SK-N-MC (cell line): ENCODE data around the gene CDK16.

Experiments used
- DNase-seq: peaks from one replicate; pipeline ENCODE4 v3.0.0-alpha.2; 2011; ENCODE audit warnings: low read depth, low spot score
- H3K27ac ChIP-seq: fragments of 200-600 bp; sonication (generic); 2 replicates; pipeline ENCODE4 v1.5.1; 2016; ENCODE audit warnings: mixed run types
- H3K36me3 ChIP-seq: fragments of 200-600 bp; sonication (generic); 2 replicates; pipeline ENCODE4 v1.6.1; 2017; ENCODE audit warnings: antibody characterized with exemption, low read length, mixed read lengths; ENCODE audit not compliant: insufficient read depth
- H3K4me3 ChIP-seq: fragments of 200-600 bp; sonication (generic); 2 replicates; pipeline ENCODE4 v1.5.1; 2016
- H3K9ac ChIP-seq: fragments of 200-600 bp; sonication (generic); 2 replicates; pipeline ENCODE4 v1.8.0; 2017; ENCODE audit warnings: mixed run types, mixed read lengths; ENCODE audit not compliant: insufficient read length
- H3K9me3 ChIP-seq: fragments of 200-600 bp; sonication (generic); 2 replicates; pipeline ENCODE4 v1.6.1; 2017; ENCODE audit warnings: low read depth, mild to moderate bottlenecking, antibody characterized with exemption, low read length, moderate library complexity, mixed read lengths
- EZH2 ChIP-seq: fragments of 200-600 bp; sonication (generic); IDR thresholded peaks from one replicate; pipeline ENCODE4 v1.6.1; 2017; ENCODE audit warnings: antibody characterized with exemption
- FOXP2 ChIP-seq: optimal IDR thresholded peaks from 2 replicates; pipeline ENCODE3; 2011; ENCODE audit warnings: mild to moderate bottlenecking, moderate library complexity; ENCODE audit not compliant: insufficient read depth; ENCODE audit errors: extremely low read length, control extremely low read depth
- POLR2AphosphoS5 ChIP-seq: IDR thresholded peaks from 2 replicates; pipeline ENCODE4 v1.6.1; 2012; ENCODE audit warnings: mild to moderate bottlenecking, low read depth, low read length, borderline replicate concordance

Gene CDK16

GRCh38 chrX:47224266-47224895 lies 5.9 kb downstream of the CDK16 start:
- DNase-seq = no peak
- Histone ChIP-seq H3K9me3 (no peaks in the 10 kb centered on the region), H3K27ac (no peak overlapping the region), H3K9ac (no peak overlapping the region), H3K36me3 (peaks cover 68% of the 10 kb centered on the region; the same call in 1 of the 2 replicates), H3K4me3 (no peak overlapping the region)
- TF ChIP-seq FOXP2 (no peak), EZH2 (no peak), POLR2AphosphoS5 (no peak)

- Histone ChIP-seq H3K9me3 (no peaks in the 10 kb centered on the region), H3K9ac (no peak overlapping the region), H3K27ac (no peak overlapping the region), H3K4me3 (no peak overlapping the region), H3K36me3 (peaks cover 70% of the 10 kb centered on the region; the same call in 1 of the 2 replicates)
- no peak for DNase-seq
- TF ChIP-seq FOXP2 = no peak
- no peak for TF ChIP-seq POLR2AphosphoS5
- no peak for TF ChIP-seq EZH2
Measured at GRCh38 chrX:47224896-47225290, 6.4 kb downstream of the CDK16 start.

- TF ChIP-seq FOXP2 (no peak), EZH2 (no peak), POLR2AphosphoS5 (no peak)
- Histone ChIP-seq H3K4me3 (no peak overlapping the region), H3K27ac (no peak overlapping the region), H3K9me3 (no peaks in the 10 kb centered on the region), H3K9ac (no peak overlapping the region), H3K36me3 (peaks cover 68% of the 10 kb centered on the region; the same call in 1 of the 2 replicates)
- no peak for DNase-seq
Measured at GRCh38 chrX:47226071-47226470, 7.6 kb downstream of the CDK16 start.

GRCh38 chrX:47226531-47227333 lies 8.3 kb downstream of the CDK16 start:
- peaks cover 63% of the 10 kb centered on the region; the same call in 1 of the 2 replicates for H3K36me3 ChIP-seq
- DNase-seq = no peak
- no peak overlapping the region for H3K4me3 ChIP-seq
- no peak overlapping the region for H3K27ac ChIP-seq
- no peak overlapping the region for H3K9ac ChIP-seq
- H3K9me3 ChIP-seq = no peaks in the 10 kb centered on the region
- TF ChIP-seq FOXP2 (no peak), EZH2 (no peak), POLR2AphosphoS5 (no peak)

- peaks cover 60% of the 10 kb centered on the region; the same call in 1 of the 2 replicates for H3K36me3 ChIP-seq
- no peaks in the 10 kb centered on the region for H3K9me3 ChIP-seq
- no peak for DNase-seq
- H3K9ac ChIP-seq = no peak overlapping the region
- H3K27ac ChIP-seq = no peak overlapping the region
- no peak overlapping the region for H3K4me3 ChIP-seq
- TF ChIP-seq EZH2 (no peak), FOXP2 (no peak), POLR2AphosphoS5 (no peak)
Measured at GRCh38 chrX:47227334-47227583, 8.8 kb downstream of the CDK16 start.

- Histone ChIP-seq H3K9ac (no peak overlapping the region), H3K27ac (no peak overlapping the region), H3K36me3 (peaks cover 50% of the 10 kb centered on the region; the same call in 1 of the 2 replicates), H3K9me3 (no peaks in the 10 kb centered on the region), H3K4me3 (no peak overlapping the region)
- no peak for TF ChIP-seq POLR2AphosphoS5
- no peak for TF ChIP-seq FOXP2
- TF ChIP-seq EZH2 = no peak
- DNase-seq = no peak
Measured at GRCh38 chrX:47228550-47229270, 10.2 kb downstream of the CDK16 start.

GRCh38 chrX:47229427-47229826 lies 10.9 kb downstream of the CDK16 start:
- no peak for DNase-seq
- Histone ChIP-seq H3K9ac (no peak overlapping the region), H3K36me3 (peaks cover 43% of the 10 kb centered on the region; the same call in 1 of the 2 replicates), H3K27ac (no peak overlapping the region), H3K4me3 (no peak overlapping the region), H3K9me3 (no peaks in the 10 kb centered on the region)
- TF ChIP-seq EZH2 (no peak), POLR2AphosphoS5 (no peak), FOXP2 (no peak)

GRCh38 chrX:47230136-47230868 lies 11.8 kb downstream of the CDK16 start:
- no peak overlapping the region for H3K27ac ChIP-seq
- no peak for TF ChIP-seq EZH2
- no peak; the same call in 1 of the 2 replicates for TF ChIP-seq POLR2AphosphoS5
- TF ChIP-seq FOXP2 = no peak
- no peak for DNase-seq
- no peak overlapping the region for H3K9ac ChIP-seq
- peaks cover 34% of the 10 kb centered on the region; the same call in 1 of the 2 replicates for H3K36me3 ChIP-seq
- H3K9me3 ChIP-seq = no peaks in the 10 kb centered on the region
- H3K4me3 ChIP-seq = no peak overlapping the region
